SU-DHL-6 (cell line): ENCODE measurements around the gene MND1.

Source experiments
- H2AFZ ChIP-seq: fragments of 200-600 bp; sonication (generic); 2 replicates; pipeline ENCODE4 v1.6.1; 2014; ENCODE audit warnings: low read depth, mild to moderate bottlenecking, moderate library complexity, mixed read lengths, antibody characterized with exemption, low read length; ENCODE audit not compliant: severe bottlenecking
- H3F3A ChIP-seq: fragments of 200-600 bp; shearing (Covaris generic); 2 replicates; pipeline ENCODE4 v1.6.0; 2016; ENCODE audit warnings: antibody characterized with exemption, mild to moderate bottlenecking; ENCODE audit not compliant: insufficient read depth
- H3K27ac ChIP-seq: fragments of 200-600 bp; sonication (generic); 2 replicates; pipeline ENCODE4 v1.5.1; 2016; ENCODE audit warnings: low read depth, mild to moderate bottlenecking, low read length, moderate library complexity, mixed read lengths
- H3K27me3 ChIP-seq: fragments of 200-600 bp; sonication (generic), shearing (Covaris generic); 2 replicates; pipeline ENCODE4 v1.6.0; 2014; ENCODE audit warnings: mild to moderate bottlenecking, low read length
- H3K36me3 ChIP-seq: fragments of 200-600 bp; sonication (generic); 2 replicates; pipeline ENCODE4 v1.6.1; 2014; ENCODE audit warnings: mild to moderate bottlenecking, low read length, mixed read lengths
- H3K4me2 ChIP-seq: fragments of 300-600, 200-600 bp; shearing (Covaris generic), sonication (generic); 2 replicates; pipeline ENCODE4 v1.6.0; 2014; ENCODE audit warnings: low read length, low read depth, mild to moderate bottlenecking; ENCODE audit not compliant: poor library complexity, severe bottlenecking
- H3K4me3 ChIP-seq: fragments of 200-600 bp; sonication (generic); 2 replicates; pipeline ENCODE4 v1.5.1; 2014; ENCODE audit warnings: antibody characterized with exemption, low read length, mild to moderate bottlenecking, mixed read lengths; ENCODE audit not compliant: insufficient read depth, poor library complexity, severe bottlenecking
- H3K79me2 ChIP-seq: fragments of 200-600 bp; sonication (generic); 2 replicates; pipeline ENCODE4 v1.6.1; 2014; ENCODE audit warnings: mild to moderate bottlenecking, low read length, moderate library complexity; ENCODE audit not compliant: insufficient read depth
- H3K9ac ChIP-seq: fragments of 200-600 bp; sonication (generic); 2 replicates; pipeline ENCODE4 v1.7.0; 2014; ENCODE audit warnings: mild to moderate bottlenecking, low read length
- H3K9me2 ChIP-seq: fragments of 200-600 bp; sonication (generic); replicated peaks from 2 replicates; pipeline ENCODE4 v1.6.1; 2014; ENCODE audit warnings: low read length; ENCODE audit not compliant: insufficient read depth
- H3K9me3 ChIP-seq: fragments of 200-600 bp; sonication (generic); 2 replicates; pipeline ENCODE4 v1.6.1; 2014; ENCODE audit warnings: low read length, mixed read lengths; ENCODE audit not compliant: insufficient read depth
- H4K20me1 ChIP-seq: fragments of 200-600 bp; sonication (generic); 2 replicates; pipeline ENCODE4 v1.6.1; 2014; ENCODE audit warnings: low read depth, mild to moderate bottlenecking, antibody characterized with exemption, low read length, moderate library complexity, mixed read lengths
- EZH2phosphoT487 ChIP-seq: fragments of 200-600 bp; sonication (generic), shearing (Covaris generic); conservative IDR thresholded peaks from 2 replicates; pipeline ENCODE4 v1.6.1; 2018; ENCODE audit warnings: mild to moderate bottlenecking, antibody characterized with exemption, low read length, moderate library complexity, mixed read lengths
- TF ChIP-seq, protein P1 (sequence below): fragments of 200-600 bp; sonication (generic); IDR thresholded peaks from one replicate; pipeline ENCODE4 v1.5.1; 2017; ENCODE audit warnings: antibody characterized with exemption, mild to moderate bottlenecking, low read length, moderate library complexity; ENCODE audit not compliant: insufficient read depth, poor library complexity, severe bottlenecking

MND1 gene

DNA sequence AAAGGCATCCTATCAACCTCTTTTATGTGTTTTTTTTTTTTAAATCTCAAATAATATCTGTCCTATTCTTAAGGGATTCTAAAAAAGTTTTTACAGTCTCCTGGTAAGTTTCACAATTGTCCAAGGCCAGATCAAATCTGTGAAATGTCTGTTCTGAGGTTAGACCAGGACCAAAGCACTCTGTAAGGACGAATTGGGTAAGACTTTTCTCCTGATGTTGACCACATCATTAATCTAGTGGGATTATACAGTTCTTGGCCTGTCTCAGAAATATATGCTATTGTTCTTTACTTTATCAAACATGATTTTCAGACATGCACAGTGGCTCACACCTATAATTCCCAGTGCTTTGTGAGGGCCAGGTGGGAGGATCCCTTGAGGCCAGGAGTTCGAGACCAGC lies 75.9 kb downstream of the MND1 start:
- peak overlapping the region; percentile 92 for H3K4me2 ChIP-seq
- H3K9me3 ChIP-seq = no peaks in the 10 kb centered on the region
- H3K9ac ChIP-seq = peak overlapping the region; percentile 63
- peaks cover 64% of the 10 kb centered on the region for H3F3A ChIP-seq
- H3K79me2 ChIP-seq = peaks cover 4% of the 10 kb centered on the region; the same call in 1 of the 2 replicates
- no peaks in the 10 kb centered on the region for H4K20me1 ChIP-seq
- H3K27me3 ChIP-seq = no peaks in the 10 kb centered on the region
- peak overlapping the region; percentile 90 for H3K27ac ChIP-seq
- H3K36me3 ChIP-seq = no peaks in the 10 kb centered on the region
- TF ChIP-seq, protein P1, sequence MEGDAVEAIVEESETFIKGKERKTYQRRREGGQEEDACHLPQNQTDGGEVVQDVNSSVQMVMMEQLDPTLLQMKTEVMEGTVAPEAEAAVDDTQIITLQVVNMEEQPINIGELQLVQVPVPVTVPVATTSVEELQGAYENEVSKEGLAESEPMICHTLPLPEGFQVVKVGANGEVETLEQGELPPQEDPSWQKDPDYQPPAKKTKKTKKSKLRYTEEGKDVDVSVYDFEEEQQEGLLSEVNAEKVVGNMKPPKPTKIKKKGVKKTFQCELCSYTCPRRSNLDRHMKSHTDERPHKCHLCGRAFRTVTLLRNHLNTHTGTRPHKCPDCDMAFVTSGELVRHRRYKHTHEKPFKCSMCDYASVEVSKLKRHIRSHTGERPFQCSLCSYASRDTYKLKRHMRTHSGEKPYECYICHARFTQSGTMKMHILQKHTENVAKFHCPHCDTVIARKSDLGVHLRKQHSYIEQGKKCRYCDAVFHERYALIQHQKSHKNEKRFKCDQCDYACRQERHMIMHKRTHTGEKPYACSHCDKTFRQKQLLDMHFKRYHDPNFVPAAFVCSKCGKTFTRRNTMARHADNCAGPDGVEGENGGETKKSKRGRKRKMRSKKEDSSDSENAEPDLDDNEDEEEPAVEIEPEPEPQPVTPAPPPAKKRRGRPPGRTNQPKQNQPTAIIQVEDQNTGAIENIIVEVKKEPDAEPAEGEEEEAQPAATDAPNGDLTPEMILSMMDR = no peak
- no peak for TF ChIP-seq EZH2phosphoT487
- no peaks in the 10 kb centered on the region for H3K9me2 ChIP-seq
- H3K4me3 ChIP-seq = no peak overlapping the region
- peak overlapping the region; percentile 42 for H2AFZ ChIP-seq

DNA sequence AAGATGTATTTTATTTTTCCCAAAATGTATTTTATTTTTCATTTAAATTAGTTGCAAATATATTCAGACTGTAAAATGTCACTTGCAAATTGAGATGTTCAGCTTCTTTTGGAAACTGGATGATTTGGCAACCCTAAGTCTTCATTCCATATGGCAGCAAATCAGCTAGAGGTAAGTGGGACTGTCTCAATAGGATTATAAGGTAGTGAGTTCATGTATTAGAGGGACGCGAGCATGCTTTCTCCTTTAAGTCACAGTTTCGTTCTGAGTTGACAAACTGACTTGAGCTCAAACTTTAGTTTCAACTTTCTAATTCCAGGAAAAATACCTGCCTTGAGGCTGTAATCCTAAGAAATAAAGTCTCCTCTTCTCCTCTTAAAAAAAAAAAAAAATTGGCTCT lies 77.5 kb downstream of the MND1 start:
- Histone ChIP-seq H3K27me3 (no peaks in the 10 kb centered on the region), H3K4me2 (peak overlapping the region; percentile 63), H3K9me3 (no peaks in the 10 kb centered on the region), H3K27ac (peak overlapping the region; percentile 90), H3K79me2 (peaks cover 4% of the 10 kb centered on the region; the same call in 1 of the 2 replicates), H3K9me2 (no peaks in the 10 kb centered on the region), H2AFZ (peak overlapping the region; percentile 28), H3K4me3 (no peak overlapping the region), H4K20me1 (no peaks in the 10 kb centered on the region), H3K9ac (peak overlapping the region; percentile 27), H3K36me3 (no peaks in the 10 kb centered on the region), H3F3A (peaks cover 68% of the 10 kb centered on the region)
- TF ChIP-seq EZH2phosphoT487 = no peak
- TF ChIP-seq, protein P1 = no peak

DNA sequence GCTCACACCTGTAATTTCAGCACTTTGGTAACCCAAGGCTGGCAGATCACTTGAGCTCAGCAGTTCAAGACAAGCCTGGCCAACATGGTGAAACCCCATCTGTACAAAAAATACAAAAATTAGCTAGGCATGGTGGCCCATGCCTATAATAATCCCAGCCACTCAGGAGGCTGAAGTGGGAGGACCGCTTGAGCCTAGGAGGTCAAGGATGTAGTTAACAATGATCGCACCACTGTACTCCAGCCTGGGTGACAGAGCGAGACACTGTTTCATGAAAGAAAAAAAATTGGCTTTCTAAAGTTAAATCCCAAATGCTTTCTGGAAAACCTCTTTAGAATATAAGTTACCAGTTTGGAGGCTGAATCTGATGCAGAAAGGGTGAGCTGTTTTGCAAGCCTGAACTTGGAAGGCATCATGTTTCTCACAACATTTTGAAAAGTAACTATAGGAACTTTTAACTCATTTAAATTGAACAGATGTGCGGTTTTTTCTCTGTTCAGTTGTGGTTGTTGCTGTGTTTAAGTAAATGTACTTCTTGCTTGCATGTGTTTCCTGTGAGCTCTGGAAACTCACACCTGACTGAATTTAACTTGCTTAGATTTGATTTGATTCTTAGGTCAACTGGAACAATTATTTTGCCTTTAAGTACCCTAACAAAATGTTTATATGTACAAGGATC lies 81.9 kb downstream of the MND1 start:
- Histone ChIP-seq H3K79me2 (no peaks in the 10 kb centered on the region), H3K4me3 (peak overlapping the region; percentile 38), H3K9ac (peak overlapping the region; percentile 52), H3K9me2 (no peaks in the 10 kb centered on the region), H2AFZ (peak overlapping the region; percentile 12), H3K36me3 (no peaks in the 10 kb centered on the region), H3F3A (peaks cover 59% of the 10 kb centered on the region), H4K20me1 (no peaks in the 10 kb centered on the region), H3K4me2 (peak overlapping the region; percentile 84), H3K27me3 (no peaks in the 10 kb centered on the region), H3K9me3 (no peaks in the 10 kb centered on the region), H3K27ac (peak overlapping the region; percentile 100)
- TF ChIP-seq, protein P1 = no peak
- no peak for TF ChIP-seq EZH2phosphoT487
